ENCODE results near the gene SLC7A14.

The SLC7A14 gene

DNA sequence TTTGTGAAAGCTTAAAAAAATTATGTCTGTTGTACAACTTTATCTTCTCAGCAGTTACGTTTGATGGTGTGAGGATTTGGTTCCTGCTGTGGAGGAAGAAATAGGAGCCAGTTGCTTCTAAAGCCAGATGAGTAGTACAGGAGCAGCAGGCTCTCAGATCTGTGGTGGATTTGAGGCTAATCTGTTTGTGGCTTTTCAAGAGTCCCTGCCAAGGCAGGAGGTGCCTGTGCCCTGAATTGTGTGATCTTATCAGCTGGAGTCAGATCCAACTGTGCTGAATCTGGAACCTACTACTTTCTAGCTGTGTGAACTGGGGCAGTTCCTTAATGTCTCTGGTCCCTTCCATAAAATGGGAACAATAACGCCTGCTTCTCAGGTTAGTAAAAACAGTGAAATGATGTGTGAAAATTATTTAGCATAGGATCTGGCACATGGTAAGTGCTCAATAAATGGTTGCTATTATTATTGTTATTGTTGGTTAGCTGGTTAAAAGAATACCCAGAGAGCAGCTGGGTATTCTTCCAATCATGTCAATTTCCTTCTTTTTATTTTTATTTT, 159.6 kb downstream of the SLC7A14 start:
- DNase-seq (ENCODE audit: low read depth) = no peak

DNA sequence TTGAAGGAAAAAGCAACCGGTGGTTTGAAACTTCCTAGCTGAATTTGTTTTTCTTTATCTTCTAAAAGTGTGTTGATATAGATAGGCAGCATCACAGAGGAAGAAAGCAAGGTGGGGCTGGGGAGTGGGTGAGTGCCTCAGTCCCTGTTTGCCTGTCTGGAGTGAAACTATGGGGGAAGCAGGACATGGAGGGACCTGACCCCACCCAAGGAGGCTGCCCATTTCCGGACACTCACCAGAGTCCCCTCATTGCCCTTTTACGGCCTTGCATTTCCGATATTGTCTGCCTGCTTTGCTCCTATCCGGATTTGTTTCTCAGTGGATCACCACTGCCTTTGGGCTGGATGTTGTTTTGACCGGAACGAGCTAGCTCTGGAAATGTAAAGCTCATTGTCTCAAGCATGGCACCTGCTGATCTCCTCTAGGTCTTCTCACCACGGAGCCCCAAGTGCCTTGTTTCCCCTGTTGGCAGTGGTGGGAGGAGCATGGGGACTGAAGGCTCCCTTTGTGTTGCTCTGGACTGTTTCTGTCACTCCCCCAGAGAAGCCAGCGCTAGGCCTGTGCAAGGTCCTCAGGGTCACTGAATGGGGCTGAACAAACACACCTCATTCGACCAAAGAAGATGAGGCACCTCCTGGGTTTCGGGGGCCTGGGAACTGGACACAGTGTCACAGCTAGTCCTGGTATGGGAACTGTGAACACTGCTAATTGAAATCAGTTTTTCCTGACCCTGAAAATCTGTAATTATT, 160.2 kb downstream of the SLC7A14 start:
- no peak for DNase-seq (ENCODE audit: low read depth)

DNA sequence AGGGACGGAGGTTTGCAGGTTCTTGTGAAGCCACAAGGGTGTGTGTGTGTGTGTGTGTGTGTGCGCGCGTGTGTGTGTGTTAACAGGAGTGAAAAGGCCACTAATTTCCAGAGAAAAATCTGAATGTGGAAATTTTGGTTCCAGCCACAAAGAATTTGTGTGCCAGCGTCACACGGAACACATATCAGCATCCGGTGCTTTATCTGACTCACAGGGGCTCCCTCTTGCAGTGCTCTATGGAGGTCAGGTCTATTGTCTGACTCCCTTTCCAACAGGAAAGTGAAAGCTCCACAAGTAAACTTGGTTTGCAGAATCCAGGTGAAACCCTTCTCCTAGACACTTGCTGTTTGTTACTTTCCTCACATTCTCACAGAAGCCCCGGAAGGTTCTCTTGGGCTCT, 161.0 kb downstream of the SLC7A14 start:
- DNase-seq (ENCODE audit: low read depth) = no peak

DNA sequence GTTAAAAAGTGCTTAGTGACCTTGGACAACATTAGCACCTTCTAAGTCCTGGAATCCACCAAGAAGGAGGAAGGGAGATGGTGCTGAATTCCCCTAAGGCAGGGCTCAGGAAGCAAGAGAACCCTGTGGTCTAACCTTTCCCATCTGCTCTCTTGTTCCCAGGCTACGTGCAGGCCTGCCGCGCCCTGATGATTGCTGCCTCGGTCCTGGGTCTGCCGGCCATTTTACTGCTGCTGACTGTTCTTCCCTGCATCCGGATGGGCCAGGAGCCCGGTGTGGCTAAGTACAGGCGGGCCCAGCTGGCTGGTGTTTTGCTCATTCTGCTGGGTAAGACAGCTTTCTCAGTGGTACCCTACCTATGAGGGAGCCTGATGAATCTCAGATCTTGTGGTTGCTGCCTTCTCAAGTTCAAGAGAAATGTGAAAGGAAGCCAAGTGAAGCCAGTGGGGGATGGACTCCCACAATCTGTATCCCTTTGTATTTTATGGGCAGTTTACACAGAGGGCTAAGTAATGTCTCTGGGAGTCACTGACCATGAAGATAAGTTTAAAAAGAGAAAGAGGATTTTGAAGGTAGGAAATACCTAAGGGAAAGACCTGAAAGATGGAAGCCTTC, 162.8 kb downstream of the SLC7A14 start:
- no peak for DNase-seq (ENCODE audit: low read depth)

DNA sequence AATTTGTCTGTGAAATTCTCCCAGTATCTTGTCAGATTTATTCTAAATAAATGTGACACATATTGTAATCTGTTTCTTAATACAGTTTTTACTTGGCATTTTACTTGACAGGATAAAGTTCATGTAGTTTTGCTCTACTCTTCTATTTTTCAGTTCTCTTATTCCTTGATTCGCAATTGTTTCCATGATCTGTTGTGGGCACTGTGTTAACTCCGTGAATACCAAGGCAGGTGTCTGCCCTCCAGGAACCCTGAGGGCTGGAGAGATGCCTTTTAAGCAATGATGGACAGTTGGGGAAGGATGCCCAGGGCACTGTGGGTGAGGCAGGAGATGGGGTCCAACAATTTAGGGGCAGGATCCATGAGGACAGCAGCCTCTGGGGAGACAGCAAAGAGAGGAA, 164.1 kb downstream of the SLC7A14 start:
- no peak for DNase-seq (ENCODE audit: low read depth)

DNA sequence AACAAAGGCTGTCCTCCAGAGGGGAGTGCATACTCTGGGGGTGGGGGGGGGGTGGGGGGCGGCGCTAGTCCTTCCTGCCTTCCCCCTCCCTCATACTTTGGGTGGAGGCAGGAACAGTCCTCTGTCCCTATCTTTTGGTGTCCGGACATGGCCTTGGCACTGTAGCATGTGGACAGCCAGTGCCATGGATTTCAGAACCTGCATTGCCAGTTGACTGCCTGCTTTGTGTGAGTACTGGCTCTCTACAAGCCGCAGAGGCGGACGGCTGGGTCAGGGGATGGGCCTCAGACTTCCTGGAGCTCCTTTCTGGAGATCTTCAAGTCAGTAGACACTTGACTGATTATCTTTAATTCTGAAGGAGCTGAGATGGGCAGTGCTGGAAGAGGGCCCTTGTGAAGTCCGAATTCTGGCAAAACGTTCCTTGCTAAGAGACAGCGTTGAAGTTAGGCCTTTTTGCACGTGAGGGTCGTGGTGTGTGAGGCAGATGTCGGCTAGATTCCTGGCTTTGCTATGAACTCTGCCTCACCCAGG, 164.7 kb downstream of the SLC7A14 start:
- no peak for DNase-seq (ENCODE audit: low read depth)

DNA sequence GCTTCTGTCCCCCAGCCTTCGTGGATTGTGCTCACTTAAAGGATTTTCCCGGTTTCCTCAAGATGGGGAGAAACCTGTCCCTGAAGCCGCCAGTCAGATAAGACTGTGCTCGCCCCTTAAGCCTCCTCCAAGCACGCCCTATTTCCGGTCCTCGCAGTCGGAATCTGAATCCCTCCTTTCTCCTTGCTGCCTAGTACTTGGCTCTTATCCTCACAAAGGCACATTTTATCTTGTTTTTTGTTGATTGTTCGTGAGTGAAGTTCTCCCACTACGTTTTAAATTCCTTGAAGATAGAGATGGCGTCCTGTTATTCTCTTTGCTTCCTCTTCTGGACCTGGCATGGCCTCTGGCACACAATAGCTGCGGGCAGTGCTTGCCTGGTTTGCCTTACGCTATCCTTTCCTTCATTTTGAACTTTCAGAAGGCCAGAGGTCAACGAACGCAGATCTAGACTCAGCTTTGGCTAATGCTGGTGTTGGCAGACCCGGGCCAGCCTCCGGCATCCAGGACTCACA, 165.5 kb downstream of the SLC7A14 start:
- no peak for DNase-seq (ENCODE audit: low read depth)

DNA sequence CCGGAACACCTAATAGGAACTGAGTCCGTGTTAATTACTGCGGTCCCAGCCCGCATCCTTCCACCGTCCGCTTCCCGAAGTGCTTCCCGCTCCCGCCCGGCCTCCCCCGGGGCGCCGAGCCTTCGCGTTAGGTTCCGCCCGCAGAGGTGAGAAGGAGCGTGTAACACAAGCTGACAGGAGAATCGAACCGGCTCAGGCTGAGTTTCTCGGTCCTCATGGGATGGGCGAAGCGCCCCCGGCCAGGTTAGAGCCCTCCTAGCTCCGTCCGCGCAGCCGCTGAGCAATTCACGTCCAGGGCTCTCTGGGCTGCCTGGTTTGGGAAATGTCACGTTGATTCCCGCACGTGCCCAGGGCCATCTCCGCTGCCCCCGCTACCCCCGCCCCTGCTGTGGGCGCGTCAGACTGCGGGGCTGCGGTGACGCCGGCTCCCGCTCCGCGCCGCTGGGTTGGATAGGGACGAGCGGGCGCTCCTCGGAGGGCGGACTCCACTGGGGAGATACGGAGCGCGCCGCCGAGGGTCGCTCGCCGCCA, 166.3 kb downstream of the SLC7A14 start:
- no peak for DNase-seq (ENCODE audit: low read depth)

DNA sequence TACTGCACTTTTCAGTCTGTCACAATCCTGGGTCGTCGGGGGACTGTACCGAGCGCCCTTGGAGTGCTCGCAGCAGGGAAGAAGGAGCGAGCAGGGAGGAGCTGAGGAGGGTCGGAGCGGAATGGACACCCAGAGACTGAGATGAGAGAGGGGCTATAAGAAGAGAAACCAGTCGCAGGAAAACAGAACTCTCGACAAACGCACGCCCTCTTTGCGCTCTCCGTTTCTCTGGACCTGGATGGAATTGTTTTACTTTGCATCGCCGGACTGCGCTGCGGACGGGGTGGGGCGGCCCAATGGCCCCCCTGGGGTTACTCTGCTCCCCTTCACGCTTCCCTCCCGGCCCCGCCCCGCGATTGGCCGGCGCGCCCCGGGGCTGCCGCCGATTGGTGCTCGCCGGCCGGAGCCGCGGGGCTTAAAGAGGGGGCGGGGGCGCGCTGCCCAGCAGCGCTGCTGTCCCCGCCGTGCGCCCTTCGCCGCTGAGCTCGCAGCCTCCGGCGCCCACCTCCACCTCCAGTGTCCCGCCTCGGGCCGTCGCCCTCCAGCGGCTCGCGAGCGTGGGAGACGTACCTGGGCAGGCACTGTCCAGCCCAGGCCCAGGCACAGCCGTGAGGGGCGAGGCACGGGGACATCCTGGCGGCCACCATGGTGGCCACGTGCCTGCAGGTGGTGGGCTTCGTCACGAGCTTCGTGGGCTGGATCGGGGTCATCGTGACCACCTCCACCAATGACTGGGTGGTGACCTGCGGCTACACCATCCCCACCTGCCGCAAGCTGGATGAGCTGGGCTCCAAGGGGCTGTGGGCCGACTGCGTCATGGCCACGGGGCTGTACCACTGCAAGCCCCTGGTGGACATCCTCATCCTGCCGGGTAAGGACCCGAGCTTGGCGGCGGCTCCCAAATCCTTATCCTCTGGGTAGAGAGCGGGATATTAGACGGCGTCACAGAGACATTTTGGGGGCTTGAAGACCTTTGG, 167.2 kb downstream of the SLC7A14 start, which contains the start of gene CLDN11:
Gene CLDN11, plus strand, starts transcription at position 447 of the 977 bp plus-strand sequence. Its CDS starts 199 bp downstream, at position 646.
- DNase-seq (ENCODE audit: low read depth) = no peak

DNA sequence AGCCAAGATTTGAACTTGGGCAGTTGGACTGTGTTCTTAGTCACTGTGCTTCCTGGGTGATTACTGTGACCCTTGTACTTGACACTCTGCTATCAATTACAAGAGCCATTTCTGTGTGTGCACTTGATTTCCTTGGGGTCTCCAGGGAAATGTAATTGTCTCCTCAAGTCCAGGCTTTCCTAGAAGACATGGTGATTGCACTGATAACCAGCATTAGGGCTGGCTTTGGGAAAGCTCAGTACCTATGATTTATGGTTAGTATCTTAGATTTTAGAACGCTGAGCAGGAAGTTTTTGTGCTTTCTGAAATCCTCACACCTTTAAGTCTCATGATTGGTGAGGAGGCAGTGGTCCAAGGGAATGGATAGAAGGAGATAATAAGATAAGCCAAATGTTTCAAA, 168.8 kb downstream of the SLC7A14 start:
- no peak for DNase-seq (ENCODE audit: low read depth)

DNA sequence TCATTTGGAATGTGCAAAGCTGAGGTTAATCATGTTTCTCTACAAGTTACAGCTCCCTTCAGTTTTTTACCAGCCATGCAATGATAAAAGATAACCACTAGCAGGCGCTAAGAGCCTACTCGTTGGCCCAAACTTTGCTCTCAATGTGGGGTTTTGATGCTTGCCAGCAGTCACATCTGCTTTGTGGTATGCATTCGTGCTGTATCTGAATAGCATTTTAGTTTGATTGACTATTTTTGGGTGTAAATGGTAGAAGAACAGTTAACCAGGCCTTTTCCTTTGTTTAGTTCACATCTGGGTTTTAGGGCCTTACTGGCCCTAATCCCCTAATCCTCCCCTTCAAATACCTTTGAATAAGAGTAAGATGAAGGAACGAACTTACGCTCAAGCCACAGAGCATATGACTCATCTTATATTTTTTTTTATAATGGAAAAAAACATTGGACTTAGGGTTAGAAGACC, 171.6 kb downstream of the SLC7A14 start:
- DNase-seq (ENCODE audit: low read depth) = no peak

DNA sequence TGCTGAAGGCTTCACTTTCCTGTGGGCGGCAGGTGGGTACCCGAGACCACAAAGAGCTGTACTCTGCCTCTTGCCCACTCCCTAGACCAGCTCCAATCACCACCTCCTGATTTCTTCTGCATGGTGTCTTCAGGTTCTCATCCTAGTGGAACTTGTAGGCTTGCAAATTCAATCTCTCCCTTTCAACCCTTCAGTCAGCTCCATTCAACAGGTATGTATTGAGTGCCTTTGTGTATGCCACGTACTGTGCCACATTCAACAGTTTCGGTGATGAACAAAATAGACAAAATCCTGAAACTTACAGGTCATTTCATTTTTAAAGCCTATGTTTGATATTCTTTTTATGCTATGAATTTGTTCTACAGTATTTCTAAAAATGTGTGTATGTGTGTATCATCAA, 172.6 kb downstream of the SLC7A14 start:
- DNase-seq (ENCODE audit: low read depth) = no peak

DNA sequence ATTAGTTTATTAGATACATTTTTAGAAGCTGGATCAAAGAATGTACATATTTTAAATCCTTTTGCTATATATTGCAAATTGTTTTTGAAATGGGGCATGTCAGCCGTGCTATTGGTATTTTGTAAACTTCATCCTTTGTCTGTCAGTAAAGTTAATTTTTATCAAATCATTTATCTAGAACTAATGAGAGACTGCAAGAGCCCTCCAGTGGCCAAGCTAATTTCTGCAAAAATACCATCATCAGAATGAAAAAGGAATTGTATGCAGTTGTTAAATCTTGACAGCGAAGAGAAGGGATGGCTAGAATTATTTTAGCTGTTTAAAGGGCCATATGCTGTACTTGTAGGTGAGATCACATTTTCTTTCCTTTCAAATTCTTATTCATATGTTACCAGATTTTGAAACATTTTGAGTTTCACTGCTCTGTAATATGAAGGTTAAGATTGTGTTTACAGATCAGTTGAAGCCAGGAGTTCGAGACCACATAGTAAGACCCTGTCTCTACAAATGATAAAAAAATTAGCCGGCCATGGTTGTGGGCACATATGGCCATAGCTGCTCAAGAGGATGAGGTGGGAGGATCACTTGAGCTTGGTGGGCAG, 175.3 kb downstream of the SLC7A14 start:
- no peak for DNase-seq (ENCODE audit: low read depth)

All from activated T-helper 9 cell treated with anti-CD3 and anti-CD28 coated beads, Interleukin-2, amount 50 U/mL, for 16 hours (primary cell).